Measurements from ENCODE around the gene LENG1.

Gene LENG1

DNA sequence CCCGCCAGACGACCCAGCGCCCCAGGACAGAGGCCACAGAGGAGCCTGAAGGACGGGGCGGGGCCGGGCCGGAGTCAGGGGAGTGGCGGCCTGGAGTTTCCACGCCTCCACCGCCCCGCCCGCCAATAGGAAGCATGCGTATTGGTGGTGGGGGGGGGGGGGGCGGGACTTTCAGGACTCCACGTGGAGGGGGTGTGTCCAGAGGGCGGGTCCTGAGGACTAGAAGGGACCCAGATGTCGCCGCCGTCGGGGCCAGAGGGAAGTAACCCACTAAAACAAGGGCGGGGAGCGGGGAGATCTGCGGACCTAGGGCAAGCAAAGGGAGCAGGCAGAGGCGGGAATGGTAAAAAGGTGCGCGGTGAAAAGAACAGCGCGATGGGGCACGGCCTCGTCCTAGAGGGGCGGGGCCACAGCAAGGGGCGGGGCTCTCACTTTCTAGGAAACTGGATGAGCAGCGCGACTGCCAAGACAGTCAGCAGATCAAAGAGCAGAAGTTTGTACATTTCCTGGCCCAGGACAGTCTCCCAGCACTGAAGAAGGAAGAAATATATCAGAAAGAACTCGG is 2.8 kb upstream of the LENG1 start:
- H3K27me3 Mint-ChIP-seq (ENCODE audit: low read depth), result peaks cover 6% of the 10 kb centered on the region

DNA sequence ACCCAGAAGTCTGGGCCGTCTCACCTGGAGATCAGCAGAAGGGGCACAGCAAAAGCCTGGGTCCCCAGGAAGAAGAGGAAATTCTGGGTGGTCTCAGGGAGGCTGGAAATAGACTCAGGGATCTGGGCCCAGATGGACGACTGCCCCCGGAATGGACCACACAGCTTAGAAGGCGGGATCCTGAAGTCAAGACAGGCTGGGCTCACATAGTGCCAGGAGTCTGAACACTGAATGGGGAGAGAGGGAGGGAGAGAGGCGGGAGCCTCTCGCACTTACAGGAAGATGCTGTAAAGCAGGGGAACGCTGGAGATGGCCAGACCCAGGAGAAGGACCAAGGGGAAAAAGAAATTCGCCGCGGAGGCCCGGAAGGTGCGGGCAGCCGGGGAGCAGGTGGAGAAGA is 1.3 kb upstream of the LENG1 start:
- Mint-ChIP-seq H3K4me3 (peak overlapping the region; percentile 99), H3K36me3 (ENCODE audit: low read depth) (peaks cover 13% of the 10 kb centered on the region), H3K27ac (peak overlapping the region; percentile 99), H3K27me3 (ENCODE audit: low read depth) (peaks cover 5% of the 10 kb centered on the region), H3K4me1 (ENCODE audit: low read depth) (peaks cover 44% of the 10 kb centered on the region), H3K9me3 (no peaks in the 10 kb centered on the region)

More for the DNA sequence above, 2.8 kb upstream of the LENG1 start:
- H3K4me1 Mint-ChIP-seq (ENCODE audit: low read depth), result peaks cover 40% of the 10 kb centered on the region
- H3K27ac Mint-ChIP-seq, result peak overlapping the region; percentile 91
- no peaks in the 10 kb centered on the region for H3K9me3 Mint-ChIP-seq
- H3K4me3 Mint-ChIP-seq, result peak overlapping the region; percentile 96
- H3K36me3 Mint-ChIP-seq (ENCODE audit: low read depth), result peaks cover 7% of the 10 kb centered on the region

DNA sequence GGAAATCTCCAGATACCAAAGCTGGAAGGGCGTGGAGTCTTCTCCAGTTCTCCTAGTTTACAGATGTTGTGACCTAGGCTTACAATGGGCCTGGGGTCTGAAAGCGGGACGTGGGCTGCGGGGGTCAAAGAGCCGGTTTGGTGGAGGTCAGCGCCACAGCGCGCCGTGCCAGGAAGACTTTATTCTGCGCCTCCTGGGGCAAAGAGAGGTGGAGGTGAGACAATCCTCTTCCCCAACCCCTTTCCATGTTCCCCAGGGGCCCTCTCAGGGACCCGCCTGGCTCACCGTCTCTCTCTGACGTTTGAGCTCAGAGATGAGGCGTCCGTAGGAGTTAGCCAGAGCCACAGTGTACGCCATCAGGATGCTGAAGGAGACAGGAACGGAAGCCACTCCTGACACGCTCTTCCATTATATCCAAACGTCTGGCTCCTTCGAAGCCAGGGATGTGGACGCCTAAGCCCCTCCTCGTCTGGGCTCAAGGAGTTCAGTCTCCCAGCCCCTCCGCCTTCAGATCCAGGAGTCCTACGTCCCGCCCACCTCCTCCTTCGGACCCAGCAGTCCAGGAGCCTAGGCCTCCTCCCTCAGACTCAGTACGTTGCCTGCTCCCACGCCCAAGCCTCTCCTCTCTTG is 776 bp upstream of the LENG1 start:
- H3K9me3 Mint-ChIP-seq, result no peaks in the 10 kb centered on the region
- peak overlapping the region; percentile 99 for H3K4me3 Mint-ChIP-seq
- no peaks in the 10 kb centered on the region for H3K27me3 Mint-ChIP-seq (ENCODE audit: low read depth)
- H3K27ac Mint-ChIP-seq, result peak overlapping the region; percentile 99
- peaks cover 44% of the 10 kb centered on the region for H3K4me1 Mint-ChIP-seq (ENCODE audit: low read depth)
- H3K36me3 Mint-ChIP-seq (ENCODE audit: low read depth), result peaks cover 13% of the 10 kb centered on the region

DNA sequence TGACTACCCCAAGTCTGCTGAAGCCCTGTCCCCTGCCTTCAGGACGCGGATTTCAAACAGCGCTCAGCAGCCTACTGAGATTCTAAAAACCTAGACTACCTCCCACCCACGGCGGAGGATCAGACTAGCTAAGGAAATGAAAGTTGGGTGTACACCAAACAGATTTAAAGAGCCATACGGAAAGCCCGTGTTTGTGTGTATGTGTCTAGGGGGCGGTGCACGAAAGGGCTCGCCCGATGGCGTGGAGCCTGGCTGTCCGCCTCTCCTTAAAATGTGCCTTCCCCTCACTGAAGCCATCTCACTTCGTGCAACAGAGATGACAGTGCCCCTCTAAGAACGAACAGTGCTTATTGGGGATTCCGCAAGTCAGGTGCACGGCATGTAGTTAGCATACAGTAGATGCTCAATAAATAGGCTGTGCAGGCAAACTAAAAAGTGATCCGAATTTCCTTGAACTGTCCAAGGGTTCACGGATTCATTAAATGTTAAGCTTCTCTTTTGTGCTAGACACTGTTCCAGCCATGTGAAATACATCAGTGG is 639 bp downstream of the LENG1 start:
- peaks cover 24% of the 10 kb centered on the region for H3K36me3 Mint-ChIP-seq (ENCODE audit: low read depth)
- H3K27me3 Mint-ChIP-seq (ENCODE audit: low read depth), result no peaks in the 10 kb centered on the region
- H3K4me1 Mint-ChIP-seq (ENCODE audit: low read depth), result peaks cover 50% of the 10 kb centered on the region
- peak overlapping the region; percentile 99 for H3K27ac Mint-ChIP-seq
- no peaks in the 10 kb centered on the region for H3K9me3 Mint-ChIP-seq
- peak overlapping the region; percentile 99 for H3K4me3 Mint-ChIP-seq

DNA sequence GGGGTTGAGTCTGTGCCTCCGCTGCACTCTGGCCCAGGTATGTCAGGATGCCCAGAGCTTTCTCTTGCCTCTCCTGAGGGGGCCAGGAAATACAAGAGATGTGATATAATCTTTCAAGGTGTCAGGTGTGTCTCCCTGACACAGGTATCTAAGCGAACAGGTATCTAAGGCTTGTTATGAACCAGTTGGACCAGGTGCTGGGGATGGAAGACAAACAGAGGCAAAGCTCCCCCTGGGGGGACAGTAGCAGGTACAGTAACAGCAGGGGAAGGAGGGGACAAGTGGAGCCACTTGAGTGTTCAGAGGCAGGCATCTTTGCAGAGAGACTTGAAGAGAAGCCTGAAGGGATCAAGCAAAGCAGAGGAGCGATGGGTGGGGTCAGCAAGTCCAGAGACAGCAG is 2.6 kb downstream of the LENG1 start:
- peaks cover 46% of the 10 kb centered on the region for H3K4me1 Mint-ChIP-seq (ENCODE audit: low read depth)
- peak overlapping the region; percentile 43 for H3K4me3 Mint-ChIP-seq
- peaks cover 31% of the 10 kb centered on the region for H3K36me3 Mint-ChIP-seq (ENCODE audit: low read depth)
- peak overlapping the region; percentile 5 for H3K27ac Mint-ChIP-seq
- H3K27me3 Mint-ChIP-seq (ENCODE audit: low read depth), result no peaks in the 10 kb centered on the region
- no peaks in the 10 kb centered on the region for H3K9me3 Mint-ChIP-seq

DNA sequence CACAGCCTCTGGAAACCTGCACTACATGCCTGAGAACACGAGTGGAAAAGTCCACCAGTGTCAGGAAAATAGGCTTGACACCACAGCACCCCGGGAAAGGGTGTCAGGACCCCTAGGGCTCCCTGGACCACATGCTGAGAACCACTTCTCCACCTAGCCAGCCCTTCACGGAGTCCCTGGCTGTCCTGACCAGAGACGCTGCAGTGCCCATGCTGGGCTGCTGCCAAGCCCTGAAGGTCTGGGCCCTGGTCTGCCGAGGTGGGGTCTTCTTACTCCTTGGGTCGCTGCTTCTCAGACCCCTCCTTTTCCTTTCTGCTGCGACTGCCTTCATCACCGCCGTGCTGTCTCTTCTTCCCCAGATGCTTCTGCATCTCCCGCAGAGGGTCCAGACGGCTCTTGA is 3.0 kb downstream of the LENG1 start:
- H3K36me3 Mint-ChIP-seq (ENCODE audit: low read depth), result peaks cover 31% of the 10 kb centered on the region
- no peaks in the 10 kb centered on the region for H3K27me3 Mint-ChIP-seq (ENCODE audit: low read depth)
- H3K9me3 Mint-ChIP-seq, result no peaks in the 10 kb centered on the region
- no peak overlapping the region for H3K4me3 Mint-ChIP-seq
- H3K4me1 Mint-ChIP-seq (ENCODE audit: low read depth), result peaks cover 43% of the 10 kb centered on the region
- H3K27ac Mint-ChIP-seq, result no peak overlapping the region

DNA sequence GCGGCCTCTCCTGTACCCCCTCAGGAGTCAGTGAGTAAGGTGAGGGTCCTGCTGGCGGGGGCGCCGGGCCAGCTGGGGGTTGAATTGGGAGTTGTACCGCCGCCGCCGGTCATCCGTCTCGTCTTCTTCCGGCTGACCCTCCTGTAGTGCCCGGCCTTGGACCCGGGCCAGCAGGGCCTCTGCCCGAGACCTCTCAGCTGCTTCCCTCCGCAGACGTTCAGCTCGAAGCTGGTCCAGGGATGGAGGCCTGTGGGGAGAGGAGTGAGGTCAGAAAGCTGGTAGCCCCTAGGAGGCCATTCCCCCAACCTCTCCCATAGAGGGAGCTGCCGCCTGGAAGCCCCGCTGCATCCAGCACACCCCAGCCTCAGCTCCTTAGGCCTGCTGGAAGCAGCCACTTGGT is 3.8 kb downstream of the LENG1 start:
- Mint-ChIP-seq H3K27ac (no peak overlapping the region), H3K36me3 (ENCODE audit: low read depth) (peaks cover 36% of the 10 kb centered on the region), H3K27me3 (ENCODE audit: low read depth) (no peaks in the 10 kb centered on the region), H3K4me3 (no peak overlapping the region), H3K9me3 (no peaks in the 10 kb centered on the region), H3K4me1 (ENCODE audit: low read depth) (peaks cover 40% of the 10 kb centered on the region)

DNA sequence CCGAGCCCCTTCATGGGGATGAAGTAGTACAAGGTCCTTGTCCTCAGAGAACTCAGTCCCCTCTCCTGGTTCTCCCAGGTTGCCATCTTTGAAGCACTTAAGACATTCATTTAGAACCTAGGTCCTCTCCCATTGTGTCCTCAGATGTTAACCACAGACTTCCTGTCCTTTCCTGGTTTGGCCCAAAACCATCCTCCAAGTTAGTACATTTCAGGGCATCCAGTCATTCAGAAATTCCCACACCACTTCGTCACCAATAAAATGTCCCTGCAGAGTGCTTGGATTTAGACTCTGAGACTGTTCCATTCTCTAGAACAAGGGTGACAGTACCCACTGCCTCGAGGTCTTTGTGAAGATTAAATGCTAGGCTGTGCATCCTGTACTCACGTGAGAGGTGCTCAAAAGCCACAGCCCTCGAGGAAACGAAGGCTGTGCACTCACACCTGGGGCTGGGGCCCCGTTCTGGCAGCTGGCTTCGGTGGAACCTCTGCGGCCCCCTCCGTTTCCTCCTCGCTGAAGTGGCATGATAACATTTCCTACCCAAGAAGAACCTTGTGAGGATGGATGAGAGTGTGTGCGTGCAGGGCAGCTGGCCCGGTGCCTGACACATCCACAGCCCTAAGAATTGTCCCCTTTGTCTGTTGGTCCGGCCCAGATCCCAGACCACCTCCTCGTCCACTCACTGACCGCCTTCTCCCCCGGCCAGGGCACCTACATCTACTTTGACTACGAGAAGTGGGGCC is 4.7 kb downstream of the LENG1 start:
- peaks cover 40% of the 10 kb centered on the region for H3K36me3 Mint-ChIP-seq (ENCODE audit: low read depth)
- peak overlapping the region; percentile 34 for H3K4me3 Mint-ChIP-seq

DNA sequence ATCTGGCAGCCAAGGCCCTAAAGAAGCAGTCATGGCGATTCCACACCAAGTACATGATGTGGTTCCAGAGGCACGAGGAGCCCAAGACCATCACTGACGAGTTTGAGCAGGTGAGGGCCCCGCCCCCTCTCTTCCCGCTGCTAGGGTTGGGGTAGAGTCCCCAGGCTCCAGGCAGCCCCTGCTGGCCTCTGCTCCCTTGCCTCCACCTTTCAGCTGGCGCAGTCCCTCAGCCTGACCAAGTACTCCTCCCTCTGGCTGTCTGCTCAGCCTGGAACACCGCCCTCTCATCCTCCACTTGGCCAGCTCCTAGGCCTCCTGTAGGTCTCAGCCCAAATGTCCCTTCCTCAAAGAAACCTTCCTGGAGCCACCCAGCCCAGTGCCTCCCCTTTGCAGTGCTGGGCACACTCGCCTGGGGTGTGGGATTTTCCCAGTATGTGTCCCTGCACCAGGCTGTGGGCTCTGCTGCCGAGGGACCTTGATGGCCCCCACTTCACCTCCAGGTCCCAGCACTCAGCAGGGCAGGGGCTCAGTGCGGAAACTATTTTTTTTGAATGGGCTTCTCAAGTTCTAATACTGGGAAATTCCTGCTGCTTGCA is 5.7 kb downstream of the LENG1 start:
- H3K27me3 Mint-ChIP-seq (ENCODE audit: low read depth), result no peaks in the 10 kb centered on the region
- H3K9me3 Mint-ChIP-seq, result no peaks in the 10 kb centered on the region
- H3K4me3 Mint-ChIP-seq, result no peak overlapping the region
- H3K27ac Mint-ChIP-seq, result no peak overlapping the region
- peaks cover 46% of the 10 kb centered on the region for H3K36me3 Mint-ChIP-seq (ENCODE audit: low read depth)
- peaks cover 29% of the 10 kb centered on the region for H3K4me1 Mint-ChIP-seq (ENCODE audit: low read depth)

More for the DNA sequence above, 4.7 kb downstream of the LENG1 start:
- Mint-ChIP-seq H3K4me1 (ENCODE audit: low read depth) (peaks cover 34% of the 10 kb centered on the region), H3K9me3 (no peaks in the 10 kb centered on the region), H3K27me3 (ENCODE audit: low read depth) (no peaks in the 10 kb centered on the region), H3K27ac (peak overlapping the region; percentile 55)

DNA sequence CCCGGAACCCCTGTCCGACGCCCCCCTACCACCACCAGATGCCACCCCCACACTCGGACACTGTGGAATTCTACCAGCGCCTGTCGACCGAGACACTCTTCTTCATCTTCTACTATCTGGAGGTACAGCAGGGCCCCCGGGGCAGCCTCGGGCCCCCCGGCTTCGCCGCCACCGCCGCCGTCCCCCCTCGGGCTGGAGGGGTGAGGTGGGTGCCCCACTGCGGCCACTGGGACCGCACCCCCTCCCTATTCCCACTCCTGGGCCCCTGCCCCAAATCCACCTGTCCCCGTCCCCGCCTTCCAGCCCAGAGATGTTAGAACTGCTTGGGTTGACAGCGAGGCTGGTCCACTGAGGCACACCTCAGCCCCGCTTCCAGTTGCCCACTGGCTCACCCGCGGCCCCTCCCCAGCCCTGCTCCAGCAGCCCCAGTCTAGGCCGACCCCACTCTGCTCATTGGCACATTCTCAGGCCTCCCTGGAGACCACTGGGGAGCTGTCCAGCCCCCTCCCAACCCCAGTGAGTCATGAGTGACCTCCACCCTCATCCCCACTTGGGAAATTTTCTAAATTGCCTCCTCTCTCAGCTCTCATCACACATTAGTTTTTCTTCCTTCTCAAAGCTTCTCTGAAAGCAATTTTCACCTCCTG is 6.5 kb downstream of the LENG1 start:
- no peaks in the 10 kb centered on the region for H3K27me3 Mint-ChIP-seq (ENCODE audit: low read depth)
- H3K4me3 Mint-ChIP-seq, result no peak overlapping the region
- H3K9me3 Mint-ChIP-seq, result no peaks in the 10 kb centered on the region
- H3K36me3 Mint-ChIP-seq (ENCODE audit: low read depth), result peaks cover 45% of the 10 kb centered on the region
- peaks cover 21% of the 10 kb centered on the region for H3K4me1 Mint-ChIP-seq (ENCODE audit: low read depth)
- H3K27ac Mint-ChIP-seq, result no peak overlapping the region

DNA sequence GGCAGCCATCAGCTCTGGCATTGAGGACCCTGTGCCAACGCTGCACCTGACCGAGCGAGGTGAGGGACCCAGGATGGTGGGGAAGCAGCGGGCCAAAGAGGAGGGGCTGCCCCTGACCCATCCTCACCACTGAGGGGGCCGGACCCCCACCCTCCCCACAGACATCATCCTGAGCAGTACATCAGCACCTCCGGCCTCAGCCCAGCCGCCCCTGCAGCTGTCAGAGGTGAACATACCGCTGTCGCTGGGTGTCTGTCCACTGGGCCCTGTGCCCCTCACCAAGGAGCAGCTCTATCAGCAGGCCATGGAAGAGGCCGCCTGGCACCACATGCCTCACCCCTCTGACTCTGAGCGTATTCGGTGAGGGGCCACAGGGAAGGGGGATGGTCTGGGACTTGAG is 7.3 kb downstream of the LENG1 start:
- H3K27ac Mint-ChIP-seq, result no peak overlapping the region
- peaks cover 21% of the 10 kb centered on the region for H3K4me1 Mint-ChIP-seq (ENCODE audit: low read depth)
- H3K27me3 Mint-ChIP-seq (ENCODE audit: low read depth), result no peaks in the 10 kb centered on the region
- H3K9me3 Mint-ChIP-seq, result no peaks in the 10 kb centered on the region
- H3K4me3 Mint-ChIP-seq, result no peak overlapping the region
- H3K36me3 Mint-ChIP-seq (ENCODE audit: low read depth), result peaks cover 46% of the 10 kb centered on the region

DNA sequence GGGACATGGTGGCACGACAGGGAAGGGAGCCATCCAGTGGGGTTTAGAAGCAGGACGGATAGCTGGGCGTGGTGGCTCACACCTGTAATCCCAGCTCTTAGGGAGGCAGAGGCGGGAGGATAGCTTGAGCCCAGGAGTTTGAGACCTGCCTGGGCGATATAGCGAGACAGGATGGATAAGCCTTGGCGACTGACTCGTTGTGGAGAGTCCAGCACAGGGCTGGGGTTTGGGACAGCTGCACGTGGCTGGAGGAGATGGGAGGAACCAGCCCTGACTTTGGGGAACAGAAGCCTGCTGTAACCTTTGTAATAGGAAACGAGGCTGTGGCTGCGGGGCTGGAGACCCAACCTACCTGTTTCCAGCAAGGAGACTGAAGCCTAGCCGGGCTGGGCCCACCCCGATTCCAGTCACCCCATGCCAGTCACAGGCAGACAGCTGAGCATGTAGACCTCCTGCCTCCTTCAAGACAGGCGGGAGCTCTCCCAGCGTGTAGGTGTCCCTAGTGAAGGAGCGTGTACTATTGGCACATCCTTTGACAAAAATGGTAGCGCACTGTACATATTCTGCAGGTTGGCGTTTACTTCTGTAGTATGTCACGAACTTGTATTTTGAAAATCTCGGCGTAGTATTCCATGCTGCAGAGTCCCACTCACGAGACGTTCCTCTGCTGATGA is 8.0 kb downstream of the LENG1 start:
- Mint-ChIP-seq H3K4me1 (ENCODE audit: low read depth) (peaks cover 16% of the 10 kb centered on the region), H3K27ac (no peak overlapping the region), H3K36me3 (ENCODE audit: low read depth) (peaks cover 47% of the 10 kb centered on the region), H3K4me3 (no peak overlapping the region), H3K9me3 (no peaks in the 10 kb centered on the region), H3K27me3 (ENCODE audit: low read depth) (no peaks in the 10 kb centered on the region)

DNA sequence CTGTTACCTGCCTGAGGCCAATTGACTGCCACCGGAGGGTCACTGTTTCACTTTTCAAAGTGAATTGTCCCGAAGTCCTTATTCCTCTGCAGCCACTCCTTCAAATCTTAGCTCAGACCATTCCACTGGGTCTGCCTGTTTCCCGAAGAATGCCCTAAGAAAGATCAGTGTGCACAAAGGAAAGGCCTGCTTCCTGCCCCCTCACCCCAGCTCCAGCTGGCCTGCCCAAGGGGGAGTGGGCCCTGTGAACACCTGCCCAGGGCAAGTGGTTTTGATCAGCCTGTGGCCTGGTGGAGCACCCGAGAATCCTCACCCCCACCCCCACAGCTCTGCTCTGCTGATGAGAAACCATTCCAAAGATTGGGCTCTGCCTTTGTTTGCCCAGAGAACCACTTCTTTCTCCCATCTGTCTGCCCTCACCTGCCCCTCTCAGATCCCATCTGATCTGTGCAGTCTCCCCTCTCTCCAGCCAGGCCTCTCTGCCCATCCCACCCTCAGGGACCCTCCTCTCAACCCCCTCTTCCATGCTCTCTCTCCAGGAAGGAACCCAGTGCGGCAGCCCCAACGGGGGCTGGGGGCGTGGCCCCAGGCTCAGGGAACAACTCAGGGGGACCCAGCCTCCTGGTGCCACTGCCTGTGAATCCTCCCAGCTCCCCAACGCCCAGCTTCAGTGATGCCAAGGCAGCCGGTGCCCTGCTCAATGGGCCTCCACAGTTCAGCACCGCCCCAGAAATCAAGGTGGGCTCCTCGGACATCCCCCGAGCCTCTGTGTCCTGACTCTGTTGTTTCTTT is 10.3 kb downstream of the LENG1 start:
- Mint-ChIP-seq H3K4me3 (no peak overlapping the region), H3K4me1 (ENCODE audit: low read depth) (peaks cover 7% of the 10 kb centered on the region), H3K27ac (no peak overlapping the region), H3K27me3 (ENCODE audit: low read depth) (no peaks in the 10 kb centered on the region), H3K36me3 (ENCODE audit: low read depth) (peaks cover 51% of the 10 kb centered on the region), H3K9me3 (no peaks in the 10 kb centered on the region)
